ENCODE results near the gene SLC6A6.
"Not testable (repeated sequence)": the region's sequence is repeated elsewhere in the genome, so short reads cannot be mapped to it uniquely, and the experiment has no call there.

SLC6A6 gene

GRCh38 chr3:14401692-14402303, 608 bp upstream of the SLC6A6 start:
- no peak for DNase-seq

- peak; percentile 30 for DNase-seq
Measured at GRCh38 chr3:14403619-14404155, 1.3 kb downstream of the SLC6A6 start.

DNA sequence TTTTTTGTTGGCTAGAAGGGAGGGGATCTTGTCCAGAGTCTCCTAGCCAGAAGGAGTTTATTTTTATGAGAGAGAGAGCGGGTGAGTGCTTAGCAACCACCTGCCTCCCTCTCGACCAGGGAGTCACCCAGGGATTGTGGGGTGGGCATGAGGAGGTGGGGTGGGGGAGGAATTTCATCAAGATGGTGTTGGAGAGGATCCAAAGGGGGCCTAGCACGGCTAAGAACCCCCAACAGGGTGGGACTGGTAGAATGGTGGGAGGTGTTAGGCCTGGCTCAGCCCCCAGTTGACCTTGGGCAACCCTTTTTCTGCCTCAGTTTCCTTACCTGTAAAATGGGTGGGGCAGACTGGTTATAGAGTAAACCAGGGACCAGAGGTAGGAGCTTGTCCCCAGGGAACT, 1.8 kb downstream of the SLC6A6 start:
- DNase-seq = no peak

DNA sequence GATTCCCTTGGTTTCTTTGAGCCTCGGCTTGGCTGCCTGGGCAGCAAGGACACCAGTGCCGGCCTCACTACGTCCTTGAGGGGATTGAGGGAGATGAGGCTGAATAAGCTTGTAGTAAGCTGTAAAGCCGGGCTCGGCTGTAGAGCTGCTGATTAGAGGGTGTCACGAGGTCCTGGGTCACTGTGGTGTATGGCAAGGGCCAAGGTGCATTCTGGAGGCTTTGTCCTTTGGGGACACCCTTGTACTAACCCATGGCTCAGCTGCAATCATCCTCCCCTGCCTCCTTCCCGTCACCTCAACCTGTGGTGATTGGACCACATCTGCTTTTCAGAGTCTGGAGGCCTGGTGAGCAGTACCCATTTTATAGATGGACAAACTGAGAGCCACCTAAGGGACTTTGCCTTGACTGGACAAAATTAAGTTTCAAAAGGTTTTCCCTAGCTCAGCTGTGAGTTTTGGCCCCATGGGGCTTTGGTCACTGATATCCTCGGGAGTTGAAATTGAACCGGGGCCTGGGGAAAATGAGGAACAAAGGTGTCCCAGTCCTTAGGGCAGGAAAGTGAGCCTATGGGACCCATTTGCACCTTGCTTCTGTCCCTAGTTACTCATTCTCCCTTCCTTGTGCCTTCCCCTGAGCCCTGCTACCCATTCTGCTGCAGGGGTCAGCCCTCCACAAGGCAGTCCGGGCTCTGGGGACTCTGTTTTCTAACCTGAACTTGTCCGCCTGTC, 2.4 kb downstream of the SLC6A6 start:
- no peak for DNase-seq

DNA sequence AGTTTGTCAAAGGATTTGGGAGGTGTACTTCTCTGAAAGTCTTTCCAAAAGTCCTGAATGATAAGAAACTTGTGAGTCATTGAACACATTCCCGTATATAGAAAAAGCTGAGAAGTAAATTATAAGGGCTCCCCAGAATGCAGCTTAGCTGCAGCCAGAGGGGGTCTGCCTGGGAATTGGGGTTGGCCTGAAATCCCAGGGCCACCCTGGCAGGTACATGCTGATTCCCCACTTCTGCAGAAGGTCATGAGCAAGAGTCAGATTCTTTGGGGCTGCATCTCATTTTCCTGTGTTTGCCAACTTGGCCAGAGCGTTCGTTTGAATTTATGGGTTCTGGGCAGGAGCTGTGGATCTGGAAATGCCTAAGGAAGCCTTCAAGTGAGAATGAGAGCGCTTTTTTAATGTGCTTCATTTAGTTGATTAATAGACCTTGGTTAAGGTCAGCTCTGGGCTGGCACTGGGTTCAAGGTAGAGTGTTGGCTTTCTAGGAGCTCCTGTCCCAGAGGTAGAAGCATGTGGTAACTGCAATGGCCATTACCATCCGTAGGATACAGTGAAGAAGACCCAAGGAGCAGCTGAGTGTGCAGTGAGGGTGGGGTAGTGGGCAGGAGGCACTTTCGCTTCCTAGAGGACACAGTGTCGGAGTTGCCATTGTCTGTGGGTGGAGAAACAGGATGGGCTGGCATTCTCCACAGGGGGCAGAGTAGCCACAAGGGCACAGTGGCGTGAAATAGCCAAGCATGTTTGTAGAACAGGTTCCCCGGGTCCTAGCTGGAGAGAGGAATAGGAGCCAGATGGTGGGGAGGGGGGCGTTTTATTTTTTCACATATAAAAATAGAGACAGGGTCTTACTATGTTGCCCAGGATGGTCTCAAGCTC, 3.2 kb downstream of the SLC6A6 start:
- DNase-seq = no peak

GRCh38 chr3:14406336-14406735, 3.9 kb downstream of the SLC6A6 start:
- DNase-seq = no peak

- DNase-seq = no peak
Measured at GRCh38 chr3:14406766-14407165, 4.4 kb downstream of the SLC6A6 start.

GRCh38 chr3:14407203-14407602, 4.8 kb downstream of the SLC6A6 start:
- no peak for DNase-seq

DNA sequence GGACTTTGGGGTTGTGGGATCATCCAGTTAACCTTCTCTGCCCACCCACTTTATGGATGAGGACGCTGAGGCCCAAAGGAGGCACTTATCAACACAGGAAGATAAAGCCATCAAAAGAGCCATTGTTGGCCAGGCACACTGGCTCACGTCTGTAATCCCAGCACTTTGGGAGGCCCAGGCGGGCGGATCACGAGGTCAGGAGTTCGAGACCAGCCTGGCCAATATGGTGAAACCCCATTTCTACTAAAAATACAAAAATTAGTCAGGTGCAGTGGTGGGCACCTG, 7.3 kb downstream of the SLC6A6 start:
- not testable (repeated sequence) for DNase-seq

GRCh38 chr3:14410106-14410502, 7.7 kb downstream of the SLC6A6 start:
- DNase-seq = no peak

- DNase-seq = no peak
Measured at GRCh38 chr3:14410503-14411165, 8.2 kb downstream of the SLC6A6 start.

DNA sequence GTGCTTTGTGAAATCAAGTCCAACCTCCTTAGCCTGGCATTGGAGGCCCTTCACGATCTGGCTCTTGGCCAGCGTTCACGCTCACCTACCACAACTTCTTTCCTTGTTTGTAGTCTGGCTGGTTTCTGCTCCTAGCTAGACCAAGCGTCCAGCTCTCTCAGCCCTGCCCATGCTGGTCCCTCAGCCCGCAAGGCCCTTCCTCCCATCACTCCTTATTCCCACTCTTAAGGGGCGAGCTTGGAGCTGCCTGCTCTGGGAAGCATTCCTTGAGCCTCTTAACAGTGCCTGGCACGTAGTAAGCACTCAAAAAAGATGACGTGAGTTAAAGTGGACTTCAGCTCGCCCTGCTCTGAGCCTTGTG, 8.7 kb downstream of the SLC6A6 start:
- peak; percentile 72 for DNase-seq

DNA sequence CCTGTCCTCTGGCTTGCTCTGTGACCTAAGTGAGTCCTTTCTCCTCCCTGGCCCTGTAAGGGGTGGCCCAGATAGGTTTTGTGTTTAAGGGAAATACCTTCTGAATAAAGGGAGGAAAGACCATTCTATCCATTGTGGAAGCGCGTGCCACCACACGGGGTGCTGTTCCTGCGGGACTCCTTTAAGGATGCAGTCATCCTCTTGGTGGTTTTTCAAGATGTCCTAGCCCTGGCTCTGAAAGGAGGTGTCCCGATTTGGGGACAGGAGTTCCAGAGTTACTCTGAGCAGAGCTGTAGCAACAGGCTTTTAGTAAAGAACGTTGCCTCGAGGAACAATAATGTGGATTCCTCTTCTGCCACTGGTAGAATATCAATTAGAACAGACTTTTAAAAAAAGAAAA, 9.6 kb downstream of the SLC6A6 start:
- no peak for DNase-seq

- no peak for DNase-seq
Measured at GRCh38 chr3:14412831-14413380, 10.5 kb downstream of the SLC6A6 start.

GRCh38 chr3:14413381-14414071, 11.1 kb downstream of the SLC6A6 start:
- DNase-seq = peak; percentile 38

DNA sequence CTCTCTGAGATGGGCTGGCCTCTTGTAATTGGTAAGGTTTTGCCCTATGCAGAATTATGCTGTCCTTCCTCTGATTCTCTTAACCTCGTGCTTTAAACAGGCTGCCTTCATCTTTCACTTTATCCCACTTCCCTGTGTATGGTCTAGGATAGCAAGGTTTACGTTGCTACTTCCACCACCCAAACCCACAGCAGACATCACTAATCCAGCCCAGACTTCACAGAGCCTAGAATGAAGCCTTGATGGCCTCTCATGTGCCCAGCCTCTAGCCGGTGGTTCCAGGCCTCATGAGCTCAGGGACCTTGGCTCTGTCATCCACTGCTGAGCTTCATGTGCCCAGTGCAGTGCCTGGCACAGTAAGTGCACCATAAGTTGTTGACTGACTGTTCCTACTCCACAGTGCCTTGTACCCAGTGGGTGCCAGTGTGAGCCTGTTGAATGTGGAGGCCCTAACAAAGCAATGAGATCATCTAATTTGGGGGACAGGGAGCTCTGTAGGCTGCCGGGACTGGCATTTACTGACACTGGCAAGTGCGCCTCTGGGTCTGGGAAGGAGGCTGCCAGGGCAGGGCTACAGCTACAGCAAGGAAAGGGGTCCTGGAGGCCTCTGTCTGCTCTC, 12.5 kb downstream of the SLC6A6 start:
- DNase-seq = no peak

DNA sequence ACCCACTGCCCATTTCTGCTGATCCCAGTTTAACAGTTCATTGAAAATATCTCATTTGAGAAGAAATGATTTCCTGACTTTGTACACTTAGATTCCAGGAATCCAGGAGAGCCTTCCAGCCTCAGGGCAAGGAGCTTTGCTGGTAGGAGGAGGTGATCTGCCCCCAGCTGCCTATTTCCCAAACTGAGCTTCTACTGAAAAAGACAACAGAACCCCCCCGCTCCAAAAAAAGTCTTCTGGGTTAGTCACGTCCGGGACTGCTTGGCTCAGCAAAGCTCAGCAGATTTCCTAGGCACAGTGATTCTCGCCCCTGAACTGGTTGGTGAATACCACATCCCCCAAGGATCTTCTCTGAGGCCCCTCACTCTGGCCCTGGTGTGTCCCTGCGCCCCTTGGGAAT, 13.1 kb downstream of the SLC6A6 start:
- no peak for DNase-seq

GRCh38 chr3:14416453-14416852, 14.0 kb downstream of the SLC6A6 start:
- DNase-seq = no peak

- DNase-seq = no peak
Measured at GRCh38 chr3:14418296-14419250, 16.2 kb downstream of the SLC6A6 start.

Measured in DMS79 treated with DMSO at 0.1 percent for 48 hours (cell line).